Activated T-helper 17 cell treated with anti-CD3 and anti-CD28 coated beads, Interleukin-2, amount 50 U/mL, for 72 hours (primary cell): ENCODE results near the gene PDX1. TPM values are rescaled to one million over a fixed set of nuclear protein-coding genes. Genes with fewer than 3 reads are reported as not detected.

Experiments
- ATAC-seq: fragments of 150-1000 bp; cut with Tn5 transposase; replicated peaks from 2 replicates; pipeline ENCODE4 v1.10.0; 2021; ENCODE audit warnings: mild to moderate bottlenecking, moderate library complexity
- H3K27ac Mint-ChIP-seq: one replicate; pipeline ENCODE4 v1.8.0; 2022; ENCODE audit warnings: mixed read lengths
- H3K27me3 Mint-ChIP-seq: one replicate; pipeline ENCODE4 v1.8.0; 2022; ENCODE audit warnings: mixed read lengths
- H3K36me3 Mint-ChIP-seq: one replicate; pipeline ENCODE4 v1.8.0; 2022; ENCODE audit warnings: low read depth, mild to moderate bottlenecking, mixed read lengths
- H3K4me1 Mint-ChIP-seq: one replicate; pipeline ENCODE4 v1.8.0; 2022; ENCODE audit warnings: mixed read lengths
- H3K4me3 Mint-ChIP-seq: one replicate; pipeline ENCODE4 v1.8.0; 2022; ENCODE audit warnings: mild to moderate bottlenecking, mixed read lengths
- H3K9me3 Mint-ChIP-seq: one replicate; pipeline ENCODE4 v1.8.0; 2022; ENCODE audit warnings: mixed read lengths
- total RNA-seq, 2 donors: library from RNA; stranded (reverse); gene quantifications; one replicate each; pipeline ENCODE4 v1.2.3, GENCODE V29; 2022

Gene PDX1
- total RNA-seq, 2 donors from 2014 or later = not detected

DNA sequence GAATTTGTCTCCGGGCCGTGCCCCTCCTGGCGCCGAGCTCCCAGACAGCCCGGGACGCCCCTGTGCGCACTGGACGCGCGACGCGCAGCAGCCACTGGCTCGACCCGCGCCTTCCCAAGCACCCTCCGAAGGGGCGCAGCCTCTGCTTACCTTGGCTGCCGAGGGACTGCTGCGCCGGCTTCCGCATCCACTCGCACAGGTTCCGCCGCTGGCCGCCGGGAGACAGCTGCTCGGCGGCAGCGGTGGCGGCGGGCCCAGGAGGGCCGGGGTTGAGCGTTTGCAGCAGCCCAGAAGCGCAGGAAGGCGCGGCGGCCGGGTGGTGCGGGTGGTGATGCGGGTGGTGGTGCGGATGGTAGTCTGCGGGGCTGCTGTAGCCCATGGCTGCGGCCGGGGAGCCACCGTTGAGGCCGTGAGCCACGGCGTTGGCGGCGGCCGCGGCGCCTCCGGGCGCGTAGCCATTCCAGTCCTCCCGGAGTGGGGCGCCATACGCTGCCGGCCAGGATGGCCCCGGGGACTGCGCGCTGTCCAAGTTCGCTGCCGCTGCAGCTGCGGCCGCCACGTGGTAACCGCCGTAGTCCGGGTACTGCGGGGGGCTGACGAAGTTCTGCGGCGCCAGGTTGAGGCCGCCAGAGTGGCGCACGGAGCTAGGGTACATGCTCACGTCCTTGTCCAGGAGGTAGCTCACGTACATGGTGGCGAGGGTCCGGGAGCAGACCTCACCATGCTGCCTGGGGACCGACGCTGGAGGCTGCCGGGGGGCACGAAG is 48.7 kb downstream of the PDX1 start:
- Mint-ChIP-seq H3K9me3 (no peaks in the 10 kb centered on the region), H3K27me3 (peaks cover 56% of the 10 kb centered on the region), H3K27ac (no peak overlapping the region), H3K4me3 (peak overlapping the region; percentile 44), H3K4me1 (peaks cover 6% of the 10 kb centered on the region), H3K36me3 (peaks cover 5% of the 10 kb centered on the region)
- no peak for ATAC-seq

DNA sequence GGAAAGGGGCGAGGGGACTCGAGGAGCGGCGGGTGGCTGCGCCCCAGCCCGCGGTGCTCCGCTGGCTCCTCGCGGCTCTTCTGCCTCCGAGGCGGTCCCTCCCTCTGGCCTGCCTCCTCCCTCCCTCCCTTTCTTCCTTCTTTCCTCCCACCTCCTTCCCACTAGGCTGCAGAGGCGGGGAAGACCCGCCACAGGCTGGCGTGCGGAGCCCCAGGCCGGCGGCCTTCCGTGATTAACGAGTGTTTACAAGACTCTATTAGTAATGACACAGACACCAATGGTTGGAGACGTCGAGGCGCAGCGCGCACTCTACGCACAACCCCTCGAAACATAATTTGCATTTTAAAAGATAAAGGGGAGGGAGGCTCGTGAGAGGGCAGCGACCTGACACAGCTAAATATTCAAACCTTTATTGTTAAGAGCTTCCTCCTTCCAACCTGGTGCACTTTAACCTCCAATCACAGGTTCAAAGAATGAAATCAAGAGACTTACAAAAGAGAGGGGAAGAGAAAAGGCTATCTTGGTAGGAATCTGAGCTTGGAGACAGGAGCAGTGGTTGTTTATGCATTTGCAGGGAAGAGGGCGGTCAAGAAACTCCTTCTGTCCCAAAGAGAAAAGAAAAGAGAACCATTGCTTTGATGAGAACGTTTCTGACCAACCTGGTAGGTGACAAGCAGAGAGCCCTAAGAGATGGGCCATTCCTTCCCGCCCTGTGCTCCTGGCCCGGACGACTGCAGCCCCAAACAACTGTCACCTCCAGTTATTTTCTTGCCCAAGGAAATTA is 49.5 kb downstream of the PDX1 start, which contains the start of gene CDX2:
TSS of gene CDX2 (minus strand) at position 234 of the 784 bp plus-strand sequence. CDS start 309 bp downstream, outside the sequence.
- Mint-ChIP-seq H3K4me3 (peak within 1 kb of the TSS; percentile 44), H3K36me3 (peaks cover 5% of the 10 kb centered on the region), H3K27ac (no peak within 1 kb of the TSS), H3K9me3 (no peaks in the 10 kb centered on the region), H3K27me3 (peaks cover 59% of the 10 kb centered on the region), H3K4me1 (peaks cover 6% of the 10 kb centered on the region)
- no peak for ATAC-seq

DNA sequence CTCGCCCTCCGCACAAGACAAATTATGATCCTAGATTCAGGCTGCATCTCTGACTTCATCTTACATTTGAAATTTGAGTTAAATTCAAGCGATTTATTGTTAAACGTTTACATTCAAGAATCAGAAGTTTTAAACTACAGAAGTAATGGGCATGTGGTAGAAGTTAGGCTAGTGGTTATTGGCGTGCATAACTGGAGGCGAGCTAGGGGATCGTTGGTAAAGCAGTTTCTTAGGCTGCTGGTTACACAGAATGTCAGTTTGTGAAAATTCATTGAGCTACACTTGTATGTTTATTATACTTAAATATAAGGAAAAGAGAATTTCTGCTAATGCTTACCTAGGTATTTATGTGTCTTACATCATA is 50.0 kb downstream of the PDX1 start:
- Mint-ChIP-seq H3K27ac (no peak overlapping the region), H3K4me1 (peaks cover 6% of the 10 kb centered on the region), H3K4me3 (peak overlapping the region; percentile 44), H3K9me3 (no peaks in the 10 kb centered on the region), H3K36me3 (peaks cover 5% of the 10 kb centered on the region), H3K27me3 (peaks cover 62% of the 10 kb centered on the region)
- ATAC-seq = no peak

DNA sequence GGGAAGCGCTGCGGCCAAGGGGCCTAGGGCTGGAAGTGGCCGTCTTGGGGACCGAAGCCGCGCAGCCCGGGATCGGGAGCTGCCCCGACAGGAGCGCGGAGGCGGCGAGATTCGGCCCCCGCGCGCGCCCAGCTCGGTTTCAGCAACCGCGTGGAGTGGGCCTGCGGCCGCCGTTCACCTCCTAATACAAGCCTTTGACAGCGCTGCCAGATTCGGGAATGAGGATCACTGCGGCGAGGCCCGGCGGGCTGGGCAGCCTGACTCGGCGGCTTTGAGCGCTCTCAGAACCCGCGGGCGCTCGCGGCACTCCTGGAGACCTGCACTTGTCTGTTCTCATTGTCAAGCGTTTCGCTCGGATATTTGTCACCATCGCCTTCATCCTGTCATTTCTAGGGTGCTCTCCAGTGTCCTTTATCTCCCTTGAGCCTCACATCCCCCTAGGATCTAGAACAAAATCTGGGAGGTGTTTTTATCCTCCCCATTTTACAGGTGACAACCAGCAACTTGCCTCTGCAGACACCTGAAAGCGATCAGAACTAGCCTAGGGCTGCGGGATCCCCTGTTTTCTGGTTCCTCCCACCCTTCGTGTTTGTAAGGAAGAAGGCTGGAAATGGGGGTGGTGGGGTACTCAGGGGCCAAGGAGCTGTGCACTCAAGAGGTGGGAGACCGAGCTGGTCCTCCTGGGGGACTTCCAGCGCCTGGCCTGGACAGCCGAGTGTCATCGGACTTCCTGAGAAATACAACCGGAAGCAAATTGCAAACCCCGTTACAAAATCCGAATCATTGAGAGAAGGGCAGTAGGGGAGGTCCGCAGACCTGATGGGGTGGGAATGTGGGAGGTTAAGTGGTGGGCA is 50.8 kb downstream of the PDX1 start:
- Mint-ChIP-seq H3K36me3 (peaks cover 5% of the 10 kb centered on the region), H3K4me3 (no peak overlapping the region), H3K4me1 (peaks cover 6% of the 10 kb centered on the region), H3K27ac (no peak overlapping the region), H3K27me3 (peaks cover 63% of the 10 kb centered on the region), H3K9me3 (no peaks in the 10 kb centered on the region)
- ATAC-seq = no peak

DNA sequence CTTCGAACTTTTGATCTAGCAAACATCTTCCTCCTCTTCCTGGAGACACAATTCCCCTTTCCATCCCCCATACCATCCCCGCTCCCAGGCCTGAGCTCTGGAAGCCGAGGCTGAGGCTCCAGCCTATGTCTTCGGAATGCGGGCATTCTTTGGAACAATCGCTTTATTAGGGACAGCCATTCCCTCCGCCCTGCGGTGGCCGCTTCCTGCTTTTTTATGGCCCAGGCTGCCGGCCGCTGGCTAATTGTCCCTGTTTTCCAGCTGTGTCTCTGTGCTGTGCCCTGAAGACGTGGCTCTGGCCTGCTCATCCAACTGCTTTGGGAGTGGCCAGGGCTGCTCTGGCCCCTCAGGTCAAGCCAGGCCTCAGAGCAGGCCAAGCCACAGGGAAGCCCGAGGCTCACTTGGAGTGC is 51.4 kb downstream of the PDX1 start:
- Mint-ChIP-seq H3K27ac (no peak overlapping the region), H3K4me3 (no peak overlapping the region), H3K36me3 (peaks cover 5% of the 10 kb centered on the region), H3K4me1 (peaks cover 6% of the 10 kb centered on the region), H3K27me3 (peaks cover 62% of the 10 kb centered on the region), H3K9me3 (no peaks in the 10 kb centered on the region)
- ATAC-seq = no peak

DNA sequence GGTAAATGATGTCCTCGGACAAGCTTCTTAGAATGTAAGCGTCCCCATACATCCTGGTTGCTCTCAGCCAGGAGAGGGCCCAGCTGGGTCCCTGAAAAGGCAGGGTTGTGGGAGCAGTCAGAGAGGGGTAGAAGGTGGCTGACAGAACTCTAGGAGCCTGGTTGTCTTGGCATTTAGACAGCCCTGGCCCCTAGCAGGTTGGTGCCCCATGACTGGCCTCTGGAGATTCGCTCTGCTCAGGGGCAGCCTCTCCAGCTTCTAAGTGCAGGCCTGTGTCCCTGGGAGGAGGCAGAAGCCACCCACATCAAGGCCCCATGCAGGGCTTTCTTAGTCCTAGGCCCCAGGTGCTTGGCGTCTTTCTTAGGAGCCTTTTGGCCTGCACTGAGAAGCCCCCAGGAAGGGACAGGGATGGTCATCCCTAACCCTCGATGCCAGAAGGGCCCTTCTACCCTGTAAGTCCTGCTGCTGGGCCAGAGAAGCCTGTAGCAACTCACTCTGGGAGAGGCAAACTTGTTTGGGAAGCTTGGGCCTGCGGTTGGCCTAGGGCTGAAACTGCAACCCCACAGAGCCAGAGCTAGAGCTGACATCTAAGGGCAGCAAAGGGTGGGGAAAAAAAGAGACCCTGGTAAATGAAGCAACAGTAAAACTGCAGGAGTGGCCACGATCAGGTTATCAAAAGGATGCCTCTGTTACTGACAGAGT is 52.1 kb downstream of the PDX1 start:
- Mint-ChIP-seq H3K27ac (no peak overlapping the region), H3K4me3 (no peak overlapping the region)
- ATAC-seq = no peak

DNA sequence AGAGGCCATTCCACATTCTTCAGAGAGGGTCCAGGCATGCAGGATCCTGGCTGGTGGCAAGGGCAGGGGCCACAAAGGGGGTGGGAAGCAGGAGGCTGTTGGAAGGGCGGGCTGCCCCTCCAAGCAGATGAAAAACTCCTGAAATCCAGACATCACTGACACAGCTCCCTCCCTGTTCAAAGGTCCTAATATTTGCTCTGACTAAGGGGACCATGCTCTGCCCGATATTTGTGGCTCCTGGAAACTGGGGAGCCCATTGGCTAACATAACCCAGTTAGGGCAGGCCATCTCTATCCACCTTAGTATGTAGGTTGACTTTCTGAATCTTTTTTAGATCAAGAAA is 52.6 kb downstream of the PDX1 start:
- peaks cover 6% of the 10 kb centered on the region for H3K4me1 Mint-ChIP-seq
- H3K36me3 Mint-ChIP-seq = peaks cover 5% of the 10 kb centered on the region
- H3K27ac Mint-ChIP-seq = no peak overlapping the region
- ATAC-seq = no peak
- peaks cover 66% of the 10 kb centered on the region for H3K27me3 Mint-ChIP-seq
- no peaks in the 10 kb centered on the region for H3K9me3 Mint-ChIP-seq
- no peak overlapping the region for H3K4me3 Mint-ChIP-seq

More for the DNA sequence above, 52.1 kb downstream of the PDX1 start:
- H3K4me1 Mint-ChIP-seq = peaks cover 6% of the 10 kb centered on the region
- H3K27me3 Mint-ChIP-seq = peaks cover 63% of the 10 kb centered on the region
- H3K36me3 Mint-ChIP-seq = peaks cover 5% of the 10 kb centered on the region
- no peaks in the 10 kb centered on the region for H3K9me3 Mint-ChIP-seq

DNA sequence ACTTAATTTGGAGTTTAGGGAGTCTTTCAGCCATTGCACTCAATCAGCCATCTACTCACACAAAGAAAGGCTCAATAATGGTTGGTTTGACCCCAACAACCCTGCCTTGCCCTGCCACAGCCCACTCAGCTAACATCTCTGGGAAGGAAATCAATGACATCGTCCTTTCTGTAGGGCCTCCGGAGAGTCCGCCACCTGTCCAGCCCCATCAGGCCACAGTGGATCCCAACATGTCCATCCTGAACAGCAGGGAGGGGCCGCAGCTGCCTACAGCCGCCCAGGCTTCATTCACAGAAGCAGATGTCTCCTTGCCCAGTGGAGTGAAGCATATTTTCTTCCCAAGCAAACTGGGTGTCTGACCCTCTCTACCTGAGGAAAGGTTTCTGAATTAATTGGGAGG is 53.5 kb downstream of the PDX1 start:
- Mint-ChIP-seq H3K9me3 (no peaks in the 10 kb centered on the region), H3K4me3 (no peak overlapping the region), H3K27me3 (peaks cover 63% of the 10 kb centered on the region), H3K4me1 (peaks cover 6% of the 10 kb centered on the region), H3K36me3 (no peaks in the 10 kb centered on the region), H3K27ac (no peak overlapping the region)
- no peak for ATAC-seq

DNA sequence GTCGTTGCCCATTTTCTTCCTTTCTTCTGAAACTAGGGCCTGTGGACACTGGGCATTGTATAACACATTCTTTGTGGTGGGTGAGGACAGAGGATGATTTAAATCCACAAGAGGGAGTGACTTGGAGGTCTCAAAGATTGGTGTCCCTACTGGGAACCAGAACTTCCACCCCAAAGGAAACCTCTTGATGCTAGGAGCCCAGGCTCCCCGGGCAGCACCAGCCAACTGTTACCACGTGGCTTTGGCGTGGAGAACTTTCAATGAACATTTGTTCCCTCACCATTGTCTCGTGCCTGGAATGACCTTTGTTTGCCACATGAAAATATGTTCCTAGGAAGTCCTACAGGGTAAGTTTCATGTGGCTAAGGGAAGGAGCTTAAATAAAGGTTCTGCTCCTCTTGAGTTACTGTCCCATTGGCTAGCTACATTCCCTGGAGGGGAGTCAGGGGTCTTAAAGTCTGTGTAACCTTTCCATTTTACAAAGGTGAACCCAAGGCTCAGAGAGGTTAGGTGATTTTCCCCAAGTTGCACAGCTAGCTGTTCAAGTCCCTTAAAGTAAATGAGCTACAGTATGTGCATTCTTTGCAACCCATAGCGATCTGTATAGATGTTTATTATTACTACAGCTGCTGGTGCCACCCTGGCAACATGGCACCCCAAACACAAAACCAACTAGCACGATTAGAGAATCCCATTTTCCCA is 54.3 kb downstream of the PDX1 start:
- H3K27me3 Mint-ChIP-seq = peaks cover 69% of the 10 kb centered on the region
- ATAC-seq = no peak
- peaks cover 5% of the 10 kb centered on the region for H3K4me1 Mint-ChIP-seq
- H3K4me3 Mint-ChIP-seq = no peak overlapping the region
- no peak overlapping the region for H3K27ac Mint-ChIP-seq
- H3K36me3 Mint-ChIP-seq = no peaks in the 10 kb centered on the region
- H3K9me3 Mint-ChIP-seq = no peaks in the 10 kb centered on the region

Other genes starting within 250 kb of the PDX1 start
- gene GSX1, start 127.5 kb upstream of the PDX1 start, total RNA-seq = not detected
- not detected for gene CDX2, start 49.3 kb downstream of the PDX1 start, total RNA-seq
- gene URAD, start 68.7 kb downstream of the PDX1 start, total RNA-seq = not detected
- gene FLT3, start 180.6 kb downstream of the PDX1 start, total RNA-seq = not detected
- gene PAN3, start 218.5 kb downstream of the PDX1 start, total RNA-seq = 10 to 100 TPM; 28.5 to 35.6 TPM